ENCODE results near the gene RFX1. TPM values are rescaled to one million over a fixed set of nuclear protein-coding genes. Genes with fewer than 3 reads are reported as not detected.

The RFX1 gene
- total RNA-seq, 1 experiment from 2014 or later: 20.4 TPM

DNA sequence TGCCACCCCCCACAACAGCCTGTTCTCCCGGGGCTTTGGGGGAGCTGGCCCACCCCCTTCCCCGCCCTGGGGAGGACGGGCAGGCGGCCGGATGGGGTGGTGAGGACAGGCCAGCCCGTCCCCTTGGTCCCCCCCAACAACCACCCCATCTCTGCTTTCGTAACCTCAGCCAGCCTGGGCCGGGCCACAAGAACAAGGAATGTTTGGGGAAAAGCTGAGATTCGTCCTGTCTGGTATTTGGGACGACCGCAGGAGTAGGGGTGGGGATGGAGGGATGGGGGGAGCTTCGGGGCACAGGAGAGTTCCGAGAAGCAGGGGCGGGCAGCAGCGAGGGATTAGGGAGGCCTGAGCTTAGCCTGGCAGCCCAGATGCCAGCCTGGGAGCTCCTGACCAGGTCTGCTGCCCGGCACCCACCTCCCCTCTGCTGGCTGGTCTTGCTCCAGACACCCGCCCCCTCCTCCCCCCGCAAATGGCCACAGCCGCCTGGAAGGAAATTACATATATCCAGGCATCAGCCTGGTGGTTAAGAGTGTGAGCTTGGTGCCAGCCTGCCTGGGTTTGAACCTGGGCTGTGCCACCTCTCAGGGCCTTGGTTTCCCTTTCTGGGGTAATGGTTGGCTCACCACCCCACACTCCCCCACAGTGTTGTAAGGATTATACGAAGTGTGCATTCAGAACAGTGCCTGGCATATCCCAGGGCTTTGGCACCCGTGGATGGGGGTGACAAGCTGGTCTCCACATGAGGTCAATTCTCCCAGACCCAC lies 67.6 kb downstream of the RFX1 start, which contains the start of gene PODNL1:
Gene PODNL1 (minus strand): TSS at position 117 of the 764 bp plus-strand sequence. CDS start 236 bp downstream, outside the sequence.
- Mint-ChIP-seq H3K27me3 (ENCODE audit: low read depth) (no peaks in the 10 kb centered on the region; the same call in 1 of the 2 replicates), H3K36me3 (no peaks in the 10 kb centered on the region), H3K9me3 (peaks cover 5% of the 10 kb centered on the region; the same call in 1 of the 2 replicates), H3K27ac (no peak within 1 kb of the TSS), H3K4me3 (peak within 1 kb of the TSS; percentile 29; the same call in 1 of the 2 replicates), H3K4me1 (peaks cover 29% of the 10 kb centered on the region)
- DNase-seq (ENCODE audit: low spot score) (no peak), ATAC-seq (no peak)
- TF ChIP-seq, protein P1, sequence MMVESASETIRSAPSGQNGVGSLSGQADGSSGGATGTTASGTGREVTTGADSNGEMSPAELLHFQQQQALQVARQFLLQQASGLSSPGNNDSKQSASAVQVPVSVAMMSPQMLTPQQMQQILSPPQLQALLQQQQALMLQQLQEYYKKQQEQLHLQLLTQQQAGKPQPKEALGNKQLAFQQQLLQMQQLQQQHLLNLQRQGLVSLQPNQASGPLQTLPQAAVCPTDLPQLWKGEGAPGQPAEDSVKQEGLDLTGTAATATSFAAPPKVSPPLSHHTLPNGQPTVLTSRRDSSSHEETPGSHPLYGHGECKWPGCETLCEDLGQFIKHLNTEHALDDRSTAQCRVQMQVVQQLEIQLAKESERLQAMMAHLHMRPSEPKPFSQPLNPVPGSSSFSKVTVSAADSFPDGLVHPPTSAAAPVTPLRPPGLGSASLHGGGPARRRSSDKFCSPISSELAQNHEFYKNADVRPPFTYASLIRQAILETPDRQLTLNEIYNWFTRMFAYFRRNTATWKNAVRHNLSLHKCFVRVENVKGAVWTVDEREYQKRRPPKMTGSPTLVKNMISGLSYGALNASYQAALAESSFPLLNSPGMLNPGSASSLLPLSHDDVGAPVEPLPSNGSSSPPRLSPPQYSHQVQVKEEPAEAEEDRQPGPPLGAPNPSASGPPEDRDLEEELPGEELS (CRISPR knock-in tag; IDR thresholded peaks at IDR 0.05): no peak
- no peak for TF ChIP-seq ZNF263 (CRISPR knock-in tag; IDR thresholded peaks at IDR 0.05; ENCODE audit: low read depth)
- no peak for TF ChIP-seq JUN (CRISPR knock-in tag; IDR thresholded peaks at IDR 0.05)
- POLR2A ChIA-PET: interaction anchor here (0.6 to 1.8 kb wide), 3 partner anchors 15 to 143 kb away, joined by 3 to 6 read pairs (median 4); no protein-coding TSS in a partner anchor
- CTCF ChIA-PET: interaction anchor here (0.9 to 1.9 kb wide), 11 partner anchors 14 to 135 kb away, joined by 3 to 11 read pairs (median 5); partner anchors contain the start of genes DCAF15, IL27RA and MISP3

DNA sequence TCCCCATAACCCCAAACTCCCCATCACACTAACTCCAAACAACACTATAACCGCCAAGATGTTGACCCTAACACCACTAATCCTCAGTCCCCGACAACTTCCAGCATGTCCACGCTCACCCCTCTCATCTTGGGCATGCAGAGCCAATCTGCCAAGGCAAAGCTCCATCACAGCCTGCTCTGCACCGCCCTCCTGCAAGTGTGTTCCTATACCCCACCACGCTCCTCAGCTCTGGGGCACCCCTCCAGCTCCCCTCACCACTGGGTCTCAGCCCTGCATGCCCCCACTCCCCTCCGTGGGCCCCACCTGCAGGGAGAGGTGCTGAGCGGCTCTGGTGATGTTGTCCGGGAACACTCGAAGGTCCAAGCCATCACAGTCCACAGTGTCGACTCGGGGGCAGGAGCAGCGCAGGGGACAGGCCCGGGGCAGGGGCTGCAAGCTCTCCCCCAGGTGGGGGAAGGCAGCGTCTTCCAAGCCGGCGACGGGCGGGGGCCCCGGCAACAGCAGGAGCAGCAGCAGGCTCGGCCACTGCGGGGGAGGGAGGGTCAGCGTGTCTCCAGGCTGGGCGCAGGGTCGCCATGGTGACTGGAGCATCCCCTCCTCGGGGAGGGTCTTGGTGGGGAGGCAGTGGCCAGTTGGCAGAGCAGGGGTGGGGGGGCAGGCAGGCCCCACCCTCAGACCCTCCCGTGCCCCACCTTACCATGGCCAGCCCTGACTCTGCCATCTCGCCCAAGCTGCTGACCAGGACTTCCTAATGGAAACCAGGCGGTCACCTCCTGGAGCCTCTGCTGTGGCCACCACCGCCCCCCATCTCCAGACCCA lies 68.4 kb downstream of the RFX1 start:
- ChIA-PET POLR2A (interaction anchor here (0.5 to 1.8 kb wide), 4 partner anchors 16 to 142 kb away, joined by 3 to 6 read pairs (median 4); no protein-coding TSS in a partner anchor), CTCF (interaction anchor here (0.5 to 1.9 kb wide), 14 partner anchors 11 to 251 kb away, joined by 3 to 11 read pairs (median 3); partner anchors contain the start of genes DCAF15, IL27RA and MISP3)
- DNase-seq (ENCODE audit: low spot score): peak; percentile 51

DNA sequence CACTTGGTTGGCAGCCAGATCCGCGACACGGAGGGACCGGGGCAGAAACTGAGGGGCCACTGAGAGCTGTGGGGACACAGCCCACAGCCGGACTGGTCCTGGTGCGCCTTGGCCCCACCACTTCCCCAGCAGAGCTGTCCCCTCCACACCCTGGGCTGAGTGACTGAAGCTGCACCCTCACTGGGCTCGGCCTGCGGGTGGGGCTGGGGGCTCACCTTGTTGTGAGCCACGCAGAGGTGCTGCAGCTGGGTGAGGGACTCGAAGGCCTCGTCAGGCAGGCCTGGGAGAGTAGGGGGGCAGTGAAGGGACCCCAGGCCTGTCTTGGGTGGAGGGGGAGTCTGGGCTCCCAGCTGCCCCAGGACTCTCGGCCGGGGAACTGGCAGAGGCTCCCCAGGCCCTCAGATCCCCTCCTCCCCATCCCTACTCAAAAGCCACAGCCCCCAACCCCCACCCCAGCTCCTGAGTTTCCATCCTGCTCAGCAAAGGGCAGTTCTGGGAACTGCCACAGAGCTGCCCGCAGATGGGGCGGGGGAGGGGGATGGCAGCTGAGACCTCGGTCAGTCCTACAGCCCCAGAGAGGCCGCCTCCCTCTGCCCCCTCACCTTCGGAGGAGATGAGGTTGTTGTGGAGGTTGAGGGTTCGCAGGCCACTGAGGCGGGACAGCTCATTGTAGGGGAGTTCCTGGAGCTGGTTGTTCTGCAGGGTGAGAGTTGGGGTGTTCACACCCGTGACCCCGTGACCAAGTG lies 70.2 kb downstream of the RFX1 start:
- Mint-ChIP-seq H3K27ac (no peak overlapping the region; the same call in 1 of the 2 replicates), H3K9me3 (no peaks in the 10 kb centered on the region), H3K27me3 (ENCODE audit: low read depth) (no peaks in the 10 kb centered on the region), H3K4me1 (peaks cover 29% of the 10 kb centered on the region), H3K36me3 (no peaks in the 10 kb centered on the region), H3K4me3 (no peak overlapping the region)
- DNase-seq (ENCODE audit: low spot score): peak; percentile 70
- ATAC-seq: peak; percentile 67
- ChIA-PET CTCF (interaction anchor here (0.7 to 1.5 kb wide), 12 partner anchors 17 to 136 kb away, joined by 3 to 10 read pairs (median 4); partner anchors contain the start of genes DCAF15, IL27RA and MISP3), POLR2A (interaction anchor here (0.7 to 1.3 kb wide), 9 partner anchors 16 to 138 kb away, joined by 3 to 7 read pairs (median 3); partner anchors contain the start of gene DCAF15)
- TF ChIP-seq, protein P2, sequence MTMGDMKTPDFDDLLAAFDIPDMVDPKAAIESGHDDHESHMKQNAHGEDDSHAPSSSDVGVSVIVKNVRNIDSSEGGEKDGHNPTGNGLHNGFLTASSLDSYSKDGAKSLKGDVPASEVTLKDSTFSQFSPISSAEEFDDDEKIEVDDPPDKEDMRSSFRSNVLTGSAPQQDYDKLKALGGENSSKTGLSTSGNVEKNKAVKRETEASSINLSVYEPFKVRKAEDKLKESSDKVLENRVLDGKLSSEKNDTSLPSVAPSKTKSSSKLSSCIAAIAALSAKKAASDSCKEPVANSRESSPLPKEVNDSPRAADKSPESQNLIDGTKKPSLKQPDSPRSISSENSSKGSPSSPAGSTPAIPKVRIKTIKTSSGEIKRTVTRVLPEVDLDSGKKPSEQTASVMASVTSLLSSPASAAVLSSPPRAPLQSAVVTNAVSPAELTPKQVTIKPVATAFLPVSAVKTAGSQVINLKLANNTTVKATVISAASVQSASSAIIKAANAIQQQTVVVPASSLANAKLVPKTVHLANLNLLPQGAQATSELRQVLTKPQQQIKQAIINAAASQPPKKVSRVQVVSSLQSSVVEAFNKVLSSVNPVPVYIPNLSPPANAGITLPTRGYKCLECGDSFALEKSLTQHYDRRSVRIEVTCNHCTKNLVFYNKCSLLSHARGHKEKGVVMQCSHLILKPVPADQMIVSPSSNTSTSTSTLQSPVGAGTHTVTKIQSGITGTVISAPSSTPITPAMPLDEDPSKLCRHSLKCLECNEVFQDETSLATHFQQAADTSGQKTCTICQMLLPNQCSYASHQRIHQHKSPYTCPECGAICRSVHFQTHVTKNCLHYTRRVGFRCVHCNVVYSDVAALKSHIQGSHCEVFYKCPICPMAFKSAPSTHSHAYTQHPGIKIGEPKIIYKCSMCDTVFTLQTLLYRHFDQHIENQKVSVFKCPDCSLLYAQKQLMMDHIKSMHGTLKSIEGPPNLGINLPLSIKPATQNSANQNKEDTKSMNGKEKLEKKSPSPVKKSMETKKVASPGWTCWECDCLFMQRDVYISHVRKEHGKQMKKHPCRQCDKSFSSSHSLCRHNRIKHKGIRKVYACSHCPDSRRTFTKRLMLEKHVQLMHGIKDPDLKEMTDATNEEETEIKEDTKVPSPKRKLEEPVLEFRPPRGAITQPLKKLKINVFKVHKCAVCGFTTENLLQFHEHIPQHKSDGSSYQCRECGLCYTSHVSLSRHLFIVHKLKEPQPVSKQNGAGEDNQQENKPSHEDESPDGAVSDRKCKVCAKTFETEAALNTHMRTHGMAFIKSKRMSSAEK (CRISPR knock-in tag; IDR thresholded peaks at IDR 0.05; ENCODE audit: borderline replicate concordance): no peak
- no peak for TF ChIP-seq CBFB (CRISPR knock-in tag; IDR thresholded peaks at IDR 0.05; ENCODE audit: low read depth)
- no peak for TF ChIP-seq RORB (CRISPR knock-in tag; IDR thresholded peaks at IDR 0.05)
- no peak for TF ChIP-seq GTF2I (CRISPR knock-in tag; conservative IDR thresholded peaks at IDR 0.05)
- TF ChIP-seq, protein P3, sequence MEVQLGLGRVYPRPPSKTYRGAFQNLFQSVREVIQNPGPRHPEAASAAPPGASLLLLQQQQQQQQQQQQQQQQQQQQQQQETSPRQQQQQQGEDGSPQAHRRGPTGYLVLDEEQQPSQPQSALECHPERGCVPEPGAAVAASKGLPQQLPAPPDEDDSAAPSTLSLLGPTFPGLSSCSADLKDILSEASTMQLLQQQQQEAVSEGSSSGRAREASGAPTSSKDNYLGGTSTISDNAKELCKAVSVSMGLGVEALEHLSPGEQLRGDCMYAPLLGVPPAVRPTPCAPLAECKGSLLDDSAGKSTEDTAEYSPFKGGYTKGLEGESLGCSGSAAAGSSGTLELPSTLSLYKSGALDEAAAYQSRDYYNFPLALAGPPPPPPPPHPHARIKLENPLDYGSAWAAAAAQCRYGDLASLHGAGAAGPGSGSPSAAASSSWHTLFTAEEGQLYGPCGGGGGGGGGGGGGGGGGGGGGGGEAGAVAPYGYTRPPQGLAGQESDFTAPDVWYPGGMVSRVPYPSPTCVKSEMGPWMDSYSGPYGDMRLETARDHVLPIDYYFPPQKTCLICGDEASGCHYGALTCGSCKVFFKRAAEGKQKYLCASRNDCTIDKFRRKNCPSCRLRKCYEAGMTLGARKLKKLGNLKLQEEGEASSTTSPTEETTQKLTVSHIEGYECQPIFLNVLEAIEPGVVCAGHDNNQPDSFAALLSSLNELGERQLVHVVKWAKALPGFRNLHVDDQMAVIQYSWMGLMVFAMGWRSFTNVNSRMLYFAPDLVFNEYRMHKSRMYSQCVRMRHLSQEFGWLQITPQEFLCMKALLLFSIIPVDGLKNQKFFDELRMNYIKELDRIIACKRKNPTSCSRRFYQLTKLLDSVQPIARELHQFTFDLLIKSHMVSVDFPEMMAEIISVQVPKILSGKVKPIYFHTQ (CRISPR knock-in tag; IDR thresholded peaks at IDR 0.05): no peak
- TF ChIP-seq TEAD1 (CRISPR knock-in tag; IDR thresholded peaks at IDR 0.05): no peak

More for the DNA sequence above, 68.4 kb downstream of the RFX1 start:
- TF ChIP-seq GABPB1 (CRISPR knock-in tag; IDR thresholded peaks at IDR 0.05): no peak
- no peak for TF ChIP-seq NR1H2 (CRISPR knock-in tag; IDR thresholded peaks at IDR 0.05)
- peak; percentile 75; the same call in 1 of the 2 replicates for TF ChIP-seq RELA (CRISPR knock-in tag; IDR thresholded peaks at IDR 0.05; ENCODE audit: borderline replicate concordance)
- TF ChIP-seq, protein P4, sequence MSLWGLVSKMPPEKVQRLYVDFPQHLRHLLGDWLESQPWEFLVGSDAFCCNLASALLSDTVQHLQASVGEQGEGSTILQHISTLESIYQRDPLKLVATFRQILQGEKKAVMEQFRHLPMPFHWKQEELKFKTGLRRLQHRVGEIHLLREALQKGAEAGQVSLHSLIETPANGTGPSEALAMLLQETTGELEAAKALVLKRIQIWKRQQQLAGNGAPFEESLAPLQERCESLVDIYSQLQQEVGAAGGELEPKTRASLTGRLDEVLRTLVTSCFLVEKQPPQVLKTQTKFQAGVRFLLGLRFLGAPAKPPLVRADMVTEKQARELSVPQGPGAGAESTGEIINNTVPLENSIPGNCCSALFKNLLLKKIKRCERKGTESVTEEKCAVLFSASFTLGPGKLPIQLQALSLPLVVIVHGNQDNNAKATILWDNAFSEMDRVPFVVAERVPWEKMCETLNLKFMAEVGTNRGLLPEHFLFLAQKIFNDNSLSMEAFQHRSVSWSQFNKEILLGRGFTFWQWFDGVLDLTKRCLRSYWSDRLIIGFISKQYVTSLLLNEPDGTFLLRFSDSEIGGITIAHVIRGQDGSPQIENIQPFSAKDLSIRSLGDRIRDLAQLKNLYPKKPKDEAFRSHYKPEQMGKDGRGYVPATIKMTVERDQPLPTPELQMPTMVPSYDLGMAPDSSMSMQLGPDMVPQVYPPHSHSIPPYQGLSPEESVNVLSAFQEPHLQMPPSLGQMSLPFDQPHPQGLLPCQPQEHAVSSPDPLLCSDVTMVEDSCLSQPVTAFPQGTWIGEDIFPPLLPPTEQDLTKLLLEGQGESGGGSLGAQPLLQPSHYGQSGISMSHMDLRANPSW (CRISPR knock-in tag; conservative IDR thresholded peaks at IDR 0.05; ENCODE audit: low read depth): no peak
- peaks cover 29% of the 10 kb centered on the region for H3K4me1 Mint-ChIP-seq
- peaks cover 5% of the 10 kb centered on the region; the same call in 1 of the 2 replicates for H3K9me3 Mint-ChIP-seq
- no peaks in the 10 kb centered on the region for H3K36me3 Mint-ChIP-seq
- no peak for ATAC-seq
- H3K27me3 Mint-ChIP-seq (ENCODE audit: low read depth): no peaks in the 10 kb centered on the region
- peak overlapping the region; percentile 29; the same call in 1 of the 2 replicates for H3K4me3 Mint-ChIP-seq
- no peak overlapping the region for H3K27ac Mint-ChIP-seq
